GM12878 (cell line): Measurements from ENCODE around the gene UBQLN1. TPM values are rescaled to one million over a fixed set of nuclear protein-coding genes. Genes with fewer than 3 reads are reported as not detected.
A peak's percentile ranks its signal among the peaks of the same experiment; 100 is the strongest.

Experiments used
- ATAC-seq: fragments of 200-7000 bp; cut with Tn5 transposase; 3 replicates; pipeline ENCODE4 v1.9.1; 2020; ENCODE audit warnings: mild to moderate bottlenecking, moderate library complexity
- BruUV-seq: library from RNA; stranded (reverse); fragments of 400-500 nt; replicated peaks from 2 replicates; lab custom pipeline; 2021; lab: Mats Ljungman, UMichigan
- CTCF ChIA-PET: fragments of 300-600 bp; sonication (Branson Sonifier 250); formaldehyde crosslinking; extraction: SDS; loops from one replicate; lab custom pipeline; 2021; ENCODE audit warnings: inconsistent platforms; lab: Yijun Ruan, JAX
- POLR2A ChIA-PET: fragments of 350-600 bp; formaldehyde crosslinking; extraction: SDS; loops from one replicate; lab custom pipeline; 2021; ENCODE audit warnings: inconsistent platforms; lab: Charles Lee
- RAD21 ChIA-PET: fragments of 300-600 bp; sonication (Branson Sonifier 250); formaldehyde crosslinking; loops from one replicate; lab custom pipeline; 2023; ENCODE audit warnings: antibody characterized with exemption; ENCODE audit not compliant: unreplicated experiment; lab: Charles Lee
- SMC1A ChIA-PET: fragments of 300-600 bp; sonication (Branson Sonifier 250); formaldehyde crosslinking; loops from one replicate; lab custom pipeline; 2023; ENCODE audit not compliant: unreplicated experiment, uncharacterized antibody; lab: Charles Lee
- DNase-seq: peaks from one replicate; pipeline ENCODE4 v3.0.0-alpha.2; 2011; ENCODE audit warnings: low read depth, low spot score
- FAIRE-seq: peaks from 3 replicates; lab custom pipeline; 2011; peaks lifted over from hg19 to GRCh38; lab: Jason Lieb, UNC
- H2AFZ ChIP-seq: 2 replicates; pipeline ENCODE4 v1.6.0; 2011; ENCODE audit warnings: low read depth, low read length, control low read depth; ENCODE audit not compliant: control insufficient read depth
- H3K27ac ChIP-seq: 2 replicates; pipeline ENCODE4 v1.5.1; 2011; ENCODE audit warnings: control low read depth; ENCODE audit not compliant: control insufficient read depth, insufficient read depth
- H3K27me3 ChIP-seq, 2 experiments: replicated peaks in 1 of 2; 2 replicates each; pipeline versions ENCODE4 v1.6.0 to v1.6.1; 2011; ENCODE audit warnings: low read length in 1 of 2; ENCODE audit not compliant: control insufficient read depth in 2 of 2, insufficient read depth in 2 of 2
- H3K36me3 ChIP-seq, 2 experiments: 2 replicates each; pipeline ENCODE4 v1.5.1; 2011; ENCODE audit warnings: low read length in 1 of 2; ENCODE audit not compliant: control insufficient read depth in 2 of 2, insufficient read depth in 2 of 2
- H3K4me1 ChIP-seq: 2 replicates; pipeline ENCODE4 v1.6.1; 2011; ENCODE audit warnings: mild to moderate bottlenecking, low read length, moderate library complexity, mixed read lengths; ENCODE audit not compliant: control insufficient read depth, insufficient read depth
- H3K4me2 ChIP-seq: 2 replicates; pipeline ENCODE4 v1.6.0; 2011; ENCODE audit warnings: control low read depth; ENCODE audit not compliant: control insufficient read depth, insufficient read depth
- H3K4me3 ChIP-seq: fragments of 200-600 bp; sonication (generic); 2 replicates; pipeline ENCODE4 v1.5.1; 2016
- H3K79me2 ChIP-seq: 2 replicates; pipeline ENCODE4 v1.6.0; 2011; ENCODE audit warnings: low read length; ENCODE audit not compliant: control insufficient read depth, insufficient read depth
- H3K9ac ChIP-seq: 2 replicates; pipeline ENCODE4 v1.8.0; 2011; ENCODE audit warnings: low read length, control low read depth, mixed read lengths; ENCODE audit not compliant: control insufficient read depth, insufficient read depth
- H3K9me3 ChIP-seq: replicated peaks from 3 replicates; pipeline ENCODE4 v1.5.1; 2011; ENCODE audit warnings: mild to moderate bottlenecking, low read length; ENCODE audit not compliant: control insufficient read depth, insufficient read depth
- H4K20me1 ChIP-seq: 2 replicates; pipeline ENCODE4 v1.6.0; 2011; ENCODE audit not compliant: control insufficient read depth, insufficient read depth
- CBFB ChIP-seq: IDR thresholded peaks from 2 replicates; pipeline ENCODE4 v1.6.1; 2016; ENCODE audit warnings: antibody characterized with exemption, low read depth
- CREB1 ChIP-seq: IDR thresholded peaks from 2 replicates; pipeline ENCODE4 v1.6.1; 2012; ENCODE audit warnings: low read depth, mild to moderate bottlenecking, inconsistent platforms
- CUX1 ChIP-seq: IDR thresholded peaks from 2 replicates; pipeline ENCODE4 v1.6.1; 2012; ENCODE audit warnings: improper control_type of control experiment, low read depth, low read length; ENCODE audit not compliant: insufficient replicate concordance
- EZH2 ChIP-seq: IDR thresholded peaks from 2 replicates; pipeline ENCODE4 v1.6.1; 2012; ENCODE audit warnings: low read depth, mild to moderate bottlenecking, control low read depth, inconsistent platforms, low read length, borderline replicate concordance; ENCODE audit not compliant: control insufficient read depth
- HCFC1 ChIP-seq: fragments of 150-350 bp; IDR thresholded peaks from 2 replicates; pipeline ENCODE4 v1.6.1; 2014; ENCODE audit warnings: low read length
- HSF1 ChIP-seq: fragments of 150-350 bp; IDR thresholded peaks from 2 replicates; pipeline ENCODE4 v1.6.1; 2014; ENCODE audit warnings: mild to moderate bottlenecking, low read depth, low read length
- MYB ChIP-seq: fragments of 150-350 bp; IDR thresholded peaks from 2 replicates; pipeline ENCODE4 v1.6.1; 2014; ENCODE audit warnings: mild to moderate bottlenecking, low read depth, low read length, borderline replicate concordance
- PAX8 ChIP-seq: fragments of 450-650 bp; IDR thresholded peaks from 2 replicates; pipeline ENCODE4 v1.6.1; 2017; ENCODE audit warnings: mild to moderate bottlenecking, moderate library complexity
- PRDM15 ChIP-seq: fragments of 450-650 bp; formaldehyde crosslinking; IDR thresholded peaks from 2 replicates; pipeline ENCODE4 v1.4.0; 2020; ENCODE audit warnings: mild to moderate bottlenecking, moderate library complexity
- RCOR1 ChIP-seq: conservative IDR thresholded peaks from 2 replicates; pipeline ENCODE4 v1.6.1; 2012; ENCODE audit warnings: low read depth, low read length, improper control_type of control experiment
- RUNX3 ChIP-seq: IDR thresholded peaks from 2 replicates; pipeline ENCODE4 v1.6.1; 2012; ENCODE audit warnings: low read length, inconsistent platforms
- SMAD1 ChIP-seq: fragments of 450-650 bp; IDR thresholded peaks from 2 replicates; pipeline ENCODE4 v1.6.1; 2018; ENCODE audit warnings: mild to moderate bottlenecking, low read depth; ENCODE audit not compliant: partially characterized antibody
- SMARCA5 ChIP-seq: fragments of 450-650 bp; IDR thresholded peaks from 2 replicates; pipeline ENCODE4 v1.6.1; 2017; ENCODE audit warnings: mild to moderate bottlenecking
- SUPT20H ChIP-seq: IDR thresholded peaks from 2 replicates; pipeline ENCODE4 v1.6.1; 2011; ENCODE audit warnings: low read depth, mild to moderate bottlenecking, low read length, moderate library complexity, borderline replicate concordance; ENCODE audit not compliant: control insufficient read depth
- ZBED1 ChIP-seq: IDR thresholded peaks from 2 replicates; pipeline ENCODE4 v1.6.1; 2016; ENCODE audit warnings: borderline replicate concordance
- WGBS: methylation state at CpG from one replicate; pipeline ENCODE4 v1.1.6; 2016; ENCODE audit warnings: low lambda C conversion rate; ENCODE audit not compliant: insufficient replicate concordance, insufficient coverage; ENCODE audit errors: missing lambda C conversion rate; 5-methylcytosine and 5-hydroxymethylcytosine counted together
- in situ Hi-C: fragments of 300-500 bp; cut with MboI; formaldehyde crosslinking; loops from 9 replicates; pipeline ENCODE4 v1.14.3; 2018; ENCODE audit warnings: mixed read lengths
- intact Hi-C: fragments of 100-400 bp; cut with micrococcal nuclease; formaldehyde crosslinking; loops from one replicate; pipeline ENCODE4 v1.14.2; 2022; ENCODE audit not compliant: unreplicated experiment
- polyA plus RNA-seq, 11 experiments: library from polyadenylated mRNA; depleted of rRNA in 4 of 11; unstranded in 6 of 11; stranded (reverse) in 5 of 11; fragments of >200 nt; fragmentation: Nextera tagmentation in 4 of 11; fragmentation: Illumina TruSeq in 1 of 11; extraction: Ambion mirVana in 4 of 11; extraction: Trizol in 1 of 11; gene quantifications; 1 replicate in 1 of 11; 2 replicates in 10 of 11; pipeline versions ENCODE4 v1.2.1 to v1.2.3, GENCODE V29; 2011 to 2016; ENCODE audit warnings: inconsistent platforms in 2 of 11, missing spikeins in 2 of 11, low read depth in 1 of 11
- total RNA-seq, 4 experiments: library from RNA; depleted of rRNA in 3 of 4; stranded (reverse); fragments of >200 nt in 3 of 4; fragmentation: Illumina TruSeq in 1 of 4; extraction: Trizol in 1 of 4; gene quantifications; 2 replicates each; pipeline versions ENCODE4 v1.2.1 to v1.2.3, GENCODE V29; 2013 to 2021

Gene UBQLN1
- total and polyA plus RNA-seq, 10 of the 15 experiments (the other 5 are each of a cell fraction or from before 2014, with no cell fraction given), result 12.4 to 118 (median 66.1) TPM

DNA sequence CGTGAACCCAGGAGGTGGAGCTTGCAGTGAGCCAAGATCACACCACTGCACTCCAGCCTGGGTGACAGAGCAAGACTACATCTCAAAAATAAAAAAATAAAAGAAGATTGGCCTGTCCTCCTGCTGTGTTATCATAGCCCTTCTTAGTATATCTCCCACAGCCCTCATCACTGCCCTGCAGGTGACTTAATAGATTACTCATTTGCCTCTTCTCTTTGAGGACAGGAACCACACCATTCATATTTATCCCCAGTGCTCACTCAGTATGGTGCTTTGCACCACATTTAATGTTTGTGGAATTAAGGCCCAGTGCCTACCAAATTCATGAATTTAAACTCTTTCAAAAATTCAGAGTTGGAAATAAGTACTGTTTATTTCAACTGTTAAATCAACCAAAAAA is 74.5 kb downstream of the UBQLN1 start:
- Histone ChIP-seq H3K79me2 (no peaks in the 10 kb centered on the region), H3K4me2 (no peak overlapping the region), H3K27ac (no peak overlapping the region), H3K36me3 (peaks cover 0 to 4% of the 10 kb centered on the region in 2 experiments; a peak in 3 of 4 replicates), H3K9ac (no peak overlapping the region), H4K20me1 (no peaks in the 10 kb centered on the region), H3K27me3 (no peaks in the 10 kb centered on the region), H3K4me3 (no peak overlapping the region), H3K9me3 (no peaks in the 10 kb centered on the region), H3K4me1 (0 out of 2 replicates have a peak, but pooled peaks cover 3% of the 10 kb centered on the region), H2AFZ (no peak overlapping the region)
- no TSS peak for BruUV-seq
- ChIA-PET SMC1A (interaction anchor here (0.9 kb wide), 2 partner anchors 9 to 16 kb away, joined by 3 read pairs; no protein-coding TSS in a partner anchor), CTCF (interaction anchor here (1.0 to 2.2 kb wide), 3 partner anchors 8 to 16 kb away, joined by 3 to 8 read pairs (median 4); no protein-coding TSS in a partner anchor), RAD21 (no interaction called here), POLR2A (no interaction called here)
- 100% methylated on average over 1 of the region's 1 CpG for WGBS
- in situ Hi-C loops, result no loop called here
- no peak for DNase-seq
- peak; percentile 48 for ATAC-seq
- intact Hi-C loops, result no loop called here
- FAIRE-seq, result no peak
- TF ChIP-seq PRDM15 (no peak), SMARCA5 (no peak), SMAD1 (no peak), CUX1 (no peak), HCFC1 (no peak), ZBED1 (no peak), CBFB (no peak), SUPT20H (no peak), PAX8 (no peak), CREB1 (no peak), MYB (no peak), RUNX3 (no peak), RCOR1 (no peak), EZH2 (no peak), HSF1 (no peak)
